Hepatocyte (in vitro differentiated cells): ENCODE results near the gene NMRAL1.

Experiments used
- EZH2 ChIP-seq: fragments of 200-600 bp; sonication (generic); IDR thresholded peaks from 2 replicates; pipeline ENCODE4 v1.6.1; 2016; ENCODE audit warnings: antibody characterized with exemption, mild to moderate bottlenecking, borderline replicate concordance
- EZH2phosphoT487 ChIP-seq: fragments of 200-600 bp; sonication (generic); IDR thresholded peaks from one replicate; pipeline ENCODE4 v1.6.1; 2018; ENCODE audit warnings: antibody characterized with exemption, mild to moderate bottlenecking, low read depth, moderate library complexity; ENCODE audit not compliant: unreplicated experiment, severe bottlenecking
- TF ChIP-seq, protein P1 (sequence below): fragments of 200-600 bp; sonication (generic); IDR thresholded peaks from 2 replicates; pipeline ENCODE4 v1.5.1; 2016; ENCODE audit warnings: antibody characterized with exemption, mild to moderate bottlenecking; ENCODE audit not compliant: poor library complexity

DNA sequence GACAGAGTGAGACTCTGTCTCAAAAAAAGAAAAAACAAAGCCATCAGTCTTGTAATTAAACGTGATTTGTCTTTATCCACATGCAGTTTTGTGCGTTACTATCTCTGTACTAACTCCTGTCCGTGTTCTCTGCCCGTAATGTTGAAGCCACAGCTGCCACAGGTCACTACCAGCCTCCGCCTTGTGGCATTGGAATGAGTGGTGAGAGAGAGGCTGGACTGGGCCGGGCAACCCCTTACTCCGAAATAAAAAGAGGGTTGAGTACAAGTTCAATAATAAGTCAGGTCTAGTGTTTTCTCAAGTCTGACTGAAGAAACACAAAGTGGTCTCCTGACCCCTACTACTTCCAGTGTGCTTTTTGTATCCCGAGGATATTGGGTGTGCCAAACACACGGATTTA is 43.4 kb downstream of the NMRAL1 start:
- TF ChIP-seq, protein P1, sequence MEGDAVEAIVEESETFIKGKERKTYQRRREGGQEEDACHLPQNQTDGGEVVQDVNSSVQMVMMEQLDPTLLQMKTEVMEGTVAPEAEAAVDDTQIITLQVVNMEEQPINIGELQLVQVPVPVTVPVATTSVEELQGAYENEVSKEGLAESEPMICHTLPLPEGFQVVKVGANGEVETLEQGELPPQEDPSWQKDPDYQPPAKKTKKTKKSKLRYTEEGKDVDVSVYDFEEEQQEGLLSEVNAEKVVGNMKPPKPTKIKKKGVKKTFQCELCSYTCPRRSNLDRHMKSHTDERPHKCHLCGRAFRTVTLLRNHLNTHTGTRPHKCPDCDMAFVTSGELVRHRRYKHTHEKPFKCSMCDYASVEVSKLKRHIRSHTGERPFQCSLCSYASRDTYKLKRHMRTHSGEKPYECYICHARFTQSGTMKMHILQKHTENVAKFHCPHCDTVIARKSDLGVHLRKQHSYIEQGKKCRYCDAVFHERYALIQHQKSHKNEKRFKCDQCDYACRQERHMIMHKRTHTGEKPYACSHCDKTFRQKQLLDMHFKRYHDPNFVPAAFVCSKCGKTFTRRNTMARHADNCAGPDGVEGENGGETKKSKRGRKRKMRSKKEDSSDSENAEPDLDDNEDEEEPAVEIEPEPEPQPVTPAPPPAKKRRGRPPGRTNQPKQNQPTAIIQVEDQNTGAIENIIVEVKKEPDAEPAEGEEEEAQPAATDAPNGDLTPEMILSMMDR, result no peak
- TF ChIP-seq EZH2 (no peak), EZH2phosphoT487 (no peak)
